Measurements from ENCODE around the gene SLC25A33.

The SLC25A33 gene

GRCh38 chr1:9590201-9590600 lies 50.9 kb downstream of the SLC25A33 start:
- no peaks in the 10 kb centered on the region for H3K27me3 Mint-ChIP-seq
- no peaks in the 10 kb centered on the region for H3K36me3 Mint-ChIP-seq
- peak overlapping the region; percentile 88 for H3K4me3 Mint-ChIP-seq
- peaks cover 25% of the 10 kb centered on the region for H3K4me1 Mint-ChIP-seq (ENCODE audit: low read depth)
- H3K9me3 Mint-ChIP-seq (ENCODE audit: low read depth) = no peaks in the 10 kb centered on the region
- H3K27ac Mint-ChIP-seq = no peak overlapping the region

- H3K27me3 Mint-ChIP-seq = no peaks in the 10 kb centered on the region
- no peaks in the 10 kb centered on the region for H3K9me3 Mint-ChIP-seq (ENCODE audit: low read depth)
- H3K4me3 Mint-ChIP-seq = peak overlapping the region; percentile 71
- peak overlapping the region; percentile 22 for H3K27ac Mint-ChIP-seq
- H3K4me1 Mint-ChIP-seq (ENCODE audit: low read depth) = peaks cover 25% of the 10 kb centered on the region
- no peaks in the 10 kb centered on the region for H3K36me3 Mint-ChIP-seq
Observed at GRCh38 chr1:9590945-9591668, 51.8 kb downstream of the SLC25A33 start.

GRCh38 chr1:9591669-9592509 lies 52.6 kb downstream of the SLC25A33 start:
- peaks cover 25% of the 10 kb centered on the region for H3K4me1 Mint-ChIP-seq (ENCODE audit: low read depth)
- H3K9me3 Mint-ChIP-seq (ENCODE audit: low read depth) = no peaks in the 10 kb centered on the region
- H3K27ac Mint-ChIP-seq = no peak overlapping the region
- H3K36me3 Mint-ChIP-seq = no peaks in the 10 kb centered on the region
- no peaks in the 10 kb centered on the region for H3K27me3 Mint-ChIP-seq
- peak overlapping the region; percentile 6 for H3K4me3 Mint-ChIP-seq

GRCh38 chr1:9592510-9593075 lies 53.3 kb downstream of the SLC25A33 start:
- Mint-ChIP-seq H3K4me3 (no peak overlapping the region), H3K27me3 (no peaks in the 10 kb centered on the region), H3K4me1 (ENCODE audit: low read depth) (peaks cover 25% of the 10 kb centered on the region), H3K9me3 (ENCODE audit: low read depth) (no peaks in the 10 kb centered on the region), H3K36me3 (no peaks in the 10 kb centered on the region), H3K27ac (no peak overlapping the region)

- H3K27me3 Mint-ChIP-seq = no peaks in the 10 kb centered on the region
- no peaks in the 10 kb centered on the region for H3K36me3 Mint-ChIP-seq
- H3K4me1 Mint-ChIP-seq (ENCODE audit: low read depth) = peaks cover 24% of the 10 kb centered on the region
- no peaks in the 10 kb centered on the region for H3K9me3 Mint-ChIP-seq (ENCODE audit: low read depth)
- no peak overlapping the region for H3K27ac Mint-ChIP-seq
- H3K4me3 Mint-ChIP-seq = no peak overlapping the region
Observed at GRCh38 chr1:9593147-9593491, 53.9 kb downstream of the SLC25A33 start.

- H3K36me3 Mint-ChIP-seq = no peaks in the 10 kb centered on the region
- no peaks in the 10 kb centered on the region for H3K9me3 Mint-ChIP-seq (ENCODE audit: low read depth)
- H3K27me3 Mint-ChIP-seq = no peaks in the 10 kb centered on the region
- H3K4me1 Mint-ChIP-seq (ENCODE audit: low read depth) = peaks cover 22% of the 10 kb centered on the region
- no peak overlapping the region for H3K27ac Mint-ChIP-seq
- no peak overlapping the region for H3K4me3 Mint-ChIP-seq
Observed at GRCh38 chr1:9593492-9594465, 54.5 kb downstream of the SLC25A33 start.

GRCh38 chr1:9594471-9595155 lies 55.3 kb downstream of the SLC25A33 start:
- Mint-ChIP-seq H3K27ac (no peak overlapping the region), H3K9me3 (ENCODE audit: low read depth) (no peaks in the 10 kb centered on the region), H3K27me3 (no peaks in the 10 kb centered on the region), H3K4me1 (ENCODE audit: low read depth) (peaks cover 21% of the 10 kb centered on the region), H3K4me3 (no peak overlapping the region), H3K36me3 (no peaks in the 10 kb centered on the region)

GRCh38 chr1:9595156-9595967 lies 56.1 kb downstream of the SLC25A33 start:
- H3K36me3 Mint-ChIP-seq = no peaks in the 10 kb centered on the region
- H3K9me3 Mint-ChIP-seq (ENCODE audit: low read depth) = no peaks in the 10 kb centered on the region
- H3K27ac Mint-ChIP-seq = no peak overlapping the region
- H3K4me3 Mint-ChIP-seq = no peak overlapping the region
- H3K27me3 Mint-ChIP-seq = no peaks in the 10 kb centered on the region
- peaks cover 18% of the 10 kb centered on the region for H3K4me1 Mint-ChIP-seq (ENCODE audit: low read depth)

GRCh38 chr1:9595968-9596340 lies 56.7 kb downstream of the SLC25A33 start:
- H3K4me3 Mint-ChIP-seq = no peak overlapping the region
- peaks cover 12% of the 10 kb centered on the region for H3K4me1 Mint-ChIP-seq (ENCODE audit: low read depth)
- no peaks in the 10 kb centered on the region for H3K27me3 Mint-ChIP-seq
- H3K9me3 Mint-ChIP-seq (ENCODE audit: low read depth) = no peaks in the 10 kb centered on the region
- no peaks in the 10 kb centered on the region for H3K36me3 Mint-ChIP-seq
- no peak overlapping the region for H3K27ac Mint-ChIP-seq

GRCh38 chr1:9596415-9597123 lies 57.3 kb downstream of the SLC25A33 start:
- Mint-ChIP-seq H3K4me1 (ENCODE audit: low read depth) (peaks cover 11% of the 10 kb centered on the region), H3K4me3 (no peak overlapping the region), H3K9me3 (ENCODE audit: low read depth) (no peaks in the 10 kb centered on the region), H3K27me3 (no peaks in the 10 kb centered on the region), H3K36me3 (no peaks in the 10 kb centered on the region), H3K27ac (no peak overlapping the region)

- H3K9me3 Mint-ChIP-seq (ENCODE audit: low read depth) = no peaks in the 10 kb centered on the region
- H3K4me3 Mint-ChIP-seq = no peak overlapping the region
- no peaks in the 10 kb centered on the region for H3K27me3 Mint-ChIP-seq
- no peaks in the 10 kb centered on the region for H3K36me3 Mint-ChIP-seq
- peaks cover 6% of the 10 kb centered on the region for H3K4me1 Mint-ChIP-seq (ENCODE audit: low read depth)
- H3K27ac Mint-ChIP-seq = no peak overlapping the region
Observed at GRCh38 chr1:9597361-9598315, 58.4 kb downstream of the SLC25A33 start.

- Mint-ChIP-seq H3K4me1 (ENCODE audit: low read depth) (peaks cover 4% of the 10 kb centered on the region), H3K27me3 (no peaks in the 10 kb centered on the region), H3K9me3 (ENCODE audit: low read depth) (no peaks in the 10 kb centered on the region), H3K4me3 (no peak overlapping the region), H3K27ac (no peak overlapping the region), H3K36me3 (no peaks in the 10 kb centered on the region)
Observed at GRCh38 chr1:9598316-9598700, 59.0 kb downstream of the SLC25A33 start.
